ENCODE results near the gene PDE8A. TPM values are rescaled to one million over a fixed set of nuclear protein-coding genes. Genes with fewer than 3 reads are reported as not detected.

Gene PDE8A
- total and polyA plus RNA-seq, 2 experiments from 2014 or later = 5.6 to 7.5 TPM

- Mint-ChIP-seq H3K27me3 (ENCODE audit: insufficient read depth, low read depth, poor library complexity) (peaks cover 1% of the 10 kb centered on the region), H3K36me3 (ENCODE audit: low read depth) (no peaks in the 10 kb centered on the region), H3K4me1 (peaks cover 16% of the 10 kb centered on the region), H3K9me3 (no peaks in the 10 kb centered on the region), H3K27ac (no peak overlapping the region), H3K4me3 (no peak overlapping the region)
- DNase-seq (ENCODE audit: low spot score) (no peak), ATAC-seq (no peak)
- Histone ChIP-seq H3K4me1 (ENCODE audit: insufficient read depth) (no peaks in the 10 kb centered on the region), H3K36me3 (ENCODE audit: insufficient read depth) (no peaks in the 10 kb centered on the region), H2AFZ (no peak overlapping the region), H3K4me3 (no peak overlapping the region), H4K20me1 (replicated peaks; ENCODE audit: insufficient read depth) (no peaks in the 10 kb centered on the region), H3K27me3 (ENCODE audit: insufficient read depth) (no peaks in the 10 kb centered on the region), H3K9me2 (ENCODE audit: insufficient read depth) (no peaks in the 10 kb centered on the region), H3F3A (replicated peaks; ENCODE audit: low read depth) (no peaks in the 10 kb centered on the region), H3K4me2 (no peak overlapping the region), H3K79me2 (replicated peaks; ENCODE audit: insufficient read depth) (no peaks in the 10 kb centered on the region), H3K27ac (ENCODE audit: low read depth) (no peak overlapping the region)
- TF ChIP-seq POLR2AphosphoS5 (IDR thresholded peaks at IDR 0.05; ENCODE audit: low read depth) (no peak), EZH2 (IDR thresholded peaks at IDR 0.05; ENCODE audit: low read depth, unreplicated experiment) (no peak), STAT1 (IDR thresholded peaks at IDR 0.05; ENCODE audit: unreplicated experiment) (no peak), REST (IDR thresholded peaks at IDR 0.05; ENCODE audit: unreplicated experiment) (no peak), EZH2phosphoT487 (IDR thresholded peaks at IDR 0.05; ENCODE audit: unreplicated experiment) (no peak), CREB1 (CRISPR knock-in tag; IDR thresholded peaks at IDR 0.05; ENCODE audit: low read depth) (no peak), ZNF331 (CRISPR knock-in tag; IDR thresholded peaks at IDR 0.05; ENCODE audit: low read depth) (no peak), CTCF (conservative IDR thresholded peaks at IDR 0.05; ENCODE audit: low read depth in 2 of 2) (no peak), ZNF114 (CRISPR knock-in tag; IDR thresholded peaks at IDR 0.05) (no peak), ZNF462 (CRISPR knock-in tag; IDR thresholded peaks at IDR 0.05) (no peak), NANOG (IDR thresholded peaks at IDR 0.05; ENCODE audit: borderline replicate concordance) (no peak), ETS1 (IDR thresholded peaks at IDR 0.05) (no peak), JUNB (IDR thresholded peaks at IDR 0.05; ENCODE audit: unreplicated experiment) (no peak)
Observed at GRCh38 chr15:85150130-85150480, 168.4 kb downstream of the PDE8A start.
